GM13976 (cell line): ENCODE data around the gene HOXA4.

ENCODE experiments used
- DNase-seq: peaks from one replicate; pipeline ENCODE4 v3.0.0; 2012; ENCODE audit warnings: low spot score
- in situ Hi-C: fragments of 300-500 bp; cut with MboI; formaldehyde crosslinking; loops from one replicate; pipeline ENCODE4 v1.12.0; 2022; ENCODE audit warnings: low sequenced_read_pairs, mixed read lengths, inconsistent platforms; ENCODE audit not compliant: unreplicated experiment
- TF ChIP-seq, protein P1 (sequence below): IDR thresholded peaks from 2 replicates; pipeline ENCODE4 v1.5.1; 2012; ENCODE audit warnings: borderline replicate concordance, mild to moderate bottlenecking; ENCODE audit not compliant: insufficient read depth; ENCODE audit errors: extremely low read depth, missing control alignments, control extremely low read depth

Gene HOXA4

DNA sequence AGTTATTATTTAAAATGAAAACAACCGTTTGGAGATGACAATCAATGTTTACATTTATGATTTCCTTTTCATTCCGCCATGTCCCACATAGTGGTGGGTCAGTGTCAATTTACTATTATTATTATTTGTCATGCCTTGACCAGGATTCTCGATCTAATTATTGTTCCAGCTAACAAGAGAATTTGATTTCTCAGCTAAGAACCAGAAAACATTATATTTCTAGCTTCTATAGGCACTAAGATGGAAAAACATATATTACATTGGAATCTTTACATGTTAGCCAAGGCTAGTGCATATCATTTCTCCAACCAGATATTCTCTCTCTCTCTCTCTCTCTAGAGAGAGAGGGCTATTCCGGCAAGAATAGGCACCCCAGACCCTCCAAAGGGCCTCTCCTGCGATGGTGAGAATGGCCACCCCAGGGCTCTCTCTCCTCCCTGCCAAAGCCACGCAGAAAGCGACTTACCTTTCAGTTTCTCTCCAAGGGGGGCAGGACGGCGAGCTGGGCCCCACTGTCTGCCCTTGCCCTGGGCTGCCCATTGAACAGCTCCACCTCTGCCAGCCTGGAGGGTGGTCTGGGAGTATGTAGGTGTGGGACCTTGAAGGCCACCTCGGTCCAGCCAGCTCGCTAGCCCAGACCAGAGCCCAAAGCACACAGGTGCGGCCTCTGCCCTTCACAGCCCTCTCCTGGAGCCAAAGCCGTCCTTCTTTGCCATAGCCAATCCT is 19.4 kb upstream of the HOXA4 start:
- DNase-seq: no peak
- in situ Hi-C loops: loop anchor here (10.0 to 25.0 kb wide), 3 partner anchors 295 to 775 kb away; no protein-coding TSS in a partner anchor
- TF ChIP-seq, protein P1, sequence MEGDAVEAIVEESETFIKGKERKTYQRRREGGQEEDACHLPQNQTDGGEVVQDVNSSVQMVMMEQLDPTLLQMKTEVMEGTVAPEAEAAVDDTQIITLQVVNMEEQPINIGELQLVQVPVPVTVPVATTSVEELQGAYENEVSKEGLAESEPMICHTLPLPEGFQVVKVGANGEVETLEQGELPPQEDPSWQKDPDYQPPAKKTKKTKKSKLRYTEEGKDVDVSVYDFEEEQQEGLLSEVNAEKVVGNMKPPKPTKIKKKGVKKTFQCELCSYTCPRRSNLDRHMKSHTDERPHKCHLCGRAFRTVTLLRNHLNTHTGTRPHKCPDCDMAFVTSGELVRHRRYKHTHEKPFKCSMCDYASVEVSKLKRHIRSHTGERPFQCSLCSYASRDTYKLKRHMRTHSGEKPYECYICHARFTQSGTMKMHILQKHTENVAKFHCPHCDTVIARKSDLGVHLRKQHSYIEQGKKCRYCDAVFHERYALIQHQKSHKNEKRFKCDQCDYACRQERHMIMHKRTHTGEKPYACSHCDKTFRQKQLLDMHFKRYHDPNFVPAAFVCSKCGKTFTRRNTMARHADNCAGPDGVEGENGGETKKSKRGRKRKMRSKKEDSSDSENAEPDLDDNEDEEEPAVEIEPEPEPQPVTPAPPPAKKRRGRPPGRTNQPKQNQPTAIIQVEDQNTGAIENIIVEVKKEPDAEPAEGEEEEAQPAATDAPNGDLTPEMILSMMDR: no peak

GRCh38 chr7:27148756-27149641 is 18.4 kb upstream of the HOXA4 start:
- in situ Hi-C loops: no loop called here
- TF ChIP-seq, protein P1: no peak
- DNase-seq: peak; percentile 22

- TF ChIP-seq, protein P1: no peak
- in situ Hi-C loops: no loop called here
- no peak for DNase-seq
These were observed 17.6 kb upstream of the HOXA4 start for GRCh38 chr7:27148031-27148755.

DNA sequence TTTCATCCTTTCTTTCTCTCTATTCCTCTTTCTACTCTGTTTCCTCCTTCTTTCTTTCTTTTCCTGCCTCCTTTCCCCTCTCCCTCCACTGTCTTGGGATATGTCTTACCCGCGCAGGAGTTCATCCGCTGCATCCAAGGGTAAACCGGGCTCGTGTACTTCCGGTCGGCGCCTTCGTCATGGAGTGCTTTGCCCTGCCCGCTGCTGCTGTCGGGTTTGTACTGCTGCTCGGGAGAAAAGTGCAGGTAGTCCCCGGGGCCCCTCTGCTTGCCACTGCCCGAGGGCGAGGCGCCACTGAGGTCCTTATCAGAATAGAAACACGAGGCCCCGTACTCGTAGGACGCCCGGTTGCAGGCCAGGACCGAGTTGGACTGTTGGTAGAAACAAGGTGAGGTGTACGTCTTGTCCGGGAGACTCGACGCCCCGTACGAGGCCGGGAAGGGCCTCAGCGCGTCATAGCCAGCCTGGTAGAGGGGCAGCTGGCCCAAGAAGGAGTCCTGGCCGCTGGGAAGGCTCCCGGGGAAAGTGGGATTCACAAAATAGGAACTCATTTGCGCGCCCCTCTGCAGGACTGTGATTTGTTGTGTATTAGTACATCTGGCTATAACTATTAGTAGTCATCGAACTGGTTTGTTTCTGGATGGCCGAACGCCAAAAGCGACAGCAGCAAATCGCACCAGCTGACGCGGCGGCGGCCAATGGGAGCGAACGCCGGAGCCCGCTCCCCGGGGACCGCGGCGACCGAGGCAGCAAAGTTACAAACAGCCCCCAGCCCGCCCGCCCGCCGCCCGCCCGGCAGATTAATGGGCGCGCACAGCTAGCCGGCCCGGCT is 16.9 kb upstream of the HOXA4 start, which contains the start of gene HOXA6:
Gene HOXA6, minus strand, starts transcription at position 576 of the 832 bp plus-strand sequence. Its CDS starts 25 bp downstream, at position 551.
- in situ Hi-C loops: no loop called here
- no peak for DNase-seq
- TF ChIP-seq, protein P1: no peak

DNA sequence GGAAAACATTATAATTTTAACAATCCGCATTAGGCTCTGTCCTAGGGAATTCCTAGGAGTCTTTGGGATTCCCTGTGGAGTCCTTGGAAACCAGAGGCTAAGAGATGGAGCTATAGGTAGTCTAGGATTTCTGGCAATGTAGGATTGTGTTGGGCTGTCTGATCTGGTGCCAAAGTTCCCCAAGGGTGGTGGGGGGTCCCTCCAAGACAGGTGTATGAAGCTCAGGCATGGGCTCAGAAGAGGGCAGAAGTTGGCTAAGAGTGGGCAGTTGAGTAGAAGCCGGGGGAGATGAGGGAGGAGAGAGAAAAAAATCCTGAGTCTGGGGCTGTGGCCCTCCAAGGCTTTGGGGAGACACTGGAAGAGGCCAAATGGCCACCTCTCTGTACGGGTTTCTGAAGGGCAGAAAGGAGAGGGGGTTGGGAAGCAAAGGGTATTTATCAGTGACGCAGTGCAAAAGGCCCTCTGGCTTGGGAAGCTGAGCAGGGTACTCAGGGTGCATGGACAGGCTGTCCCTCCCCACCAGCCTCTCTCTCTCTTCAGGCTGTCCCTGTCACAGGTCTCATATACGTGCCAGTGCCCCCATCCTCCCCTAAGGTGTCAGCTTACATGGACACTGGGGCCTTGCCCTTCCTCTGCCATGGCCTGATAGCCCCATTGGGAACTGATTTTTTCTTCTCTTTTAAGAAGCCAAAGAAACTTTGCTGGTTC is 16.1 kb upstream of the HOXA4 start:
- no peak for DNase-seq
- in situ Hi-C loops: no loop called here
- TF ChIP-seq, protein P1: no peak
